H1 (cell line): ENCODE data around the gene RAB29. TPM values are rescaled to one million over a fixed set of nuclear protein-coding genes. Genes with fewer than 3 reads are reported as not detected.

Experiments
- CTCF ChIA-PET: fragments of 300-600 bp; sonication (Branson Sonifier 250); formaldehyde crosslinking; loops from one replicate; lab custom pipeline; 2021; ENCODE audit not compliant: partially characterized antibody; lab: Charles Lee
- POLR2A ChIA-PET: fragments of 300-600 bp; sonication (Branson Sonifier 250); formaldehyde crosslinking; loops from one replicate; lab custom pipeline; 2021; ENCODE audit warnings: inconsistent platforms; ENCODE audit not compliant: partially characterized antibody; lab: Charles Lee
- DNase-seq, 2 experiments: peaks; one replicate each; pipeline versions ENCODE4 v3.0.0 to v3.0.0-alpha.2; 2010 to 2022; ENCODE audit warnings: low spot score in 2 of 2, low read depth in 1 of 2, mixed read lengths in 1 of 2
- FAIRE-seq: peaks from 2 replicates; lab custom pipeline; 2011; peaks lifted over from hg19 to GRCh38; lab: Jason Lieb, UNC
- H2AFZ ChIP-seq: 2 replicates; pipeline ENCODE4 v1.8.1; 2012; ENCODE audit warnings: low read length, inconsistent platforms
- H2AK5ac ChIP-seq: 2 replicates; pipeline ENCODE4 v1.6.1; 2013; ENCODE audit warnings: low read depth, low read length
- H2BK120ac ChIP-seq: replicated peaks from 2 replicates; pipeline ENCODE3; 2013; ENCODE audit warnings: low read depth, low read length, inconsistent platforms
- H2BK12ac ChIP-seq: 2 replicates; pipeline ENCODE4 v1.6.1; 2013; ENCODE audit warnings: low read depth, low read length
- H2BK15ac ChIP-seq: 2 replicates; pipeline ENCODE4 v1.6.1; 2013; ENCODE audit warnings: low read length
- H2BK20ac ChIP-seq: 2 replicates; pipeline ENCODE4 v1.6.1; 2013; ENCODE audit warnings: low read length
- H2BK5ac ChIP-seq: 2 replicates; pipeline ENCODE4 v1.6.1; 2013; ENCODE audit warnings: low read depth, low read length
- H3K14ac ChIP-seq: 2 replicates; pipeline ENCODE4 v1.6.1; 2013; ENCODE audit warnings: inconsistent platforms; ENCODE audit not compliant: insufficient read length
- H3K18ac ChIP-seq: 2 replicates; pipeline ENCODE4 v1.6.1; 2013; ENCODE audit warnings: low read length; ENCODE audit errors: extremely low read depth
- H3K23ac ChIP-seq: 2 replicates; pipeline ENCODE4 v1.6.1; 2013; ENCODE audit warnings: inconsistent platforms; ENCODE audit not compliant: insufficient read length
- H3K23me2 ChIP-seq: 2 replicates; pipeline ENCODE4 v1.6.1; 2013; ENCODE audit warnings: low read depth, low read length
- H3K27ac ChIP-seq: 2 replicates; pipeline ENCODE4 v1.6.1; 2011; ENCODE audit warnings: low read depth, low read length, inconsistent platforms
- H3K27me3 ChIP-seq, 4 experiments: replicated peaks in 1 of 4; 1 replicate in 1 of 4; 2 replicates in 3 of 4; pipeline versions ENCODE4 v1.6.1 to v1.8.1; 2011 to 2013; ENCODE audit warnings: low read length in 3 of 4, mild to moderate bottlenecking in 3 of 4, inconsistent platforms in 2 of 4, mixed read lengths in 2 of 4, moderate library complexity in 1 of 4; ENCODE audit not compliant: control insufficient read depth in 3 of 4, insufficient read depth in 3 of 4; ENCODE audit errors: extremely low read depth in 1 of 4
- H3K36me3 ChIP-seq, 4 experiments: 2 replicates each; pipeline versions ENCODE4 v1.6.1 to v1.8.1; 2011 to 2013; ENCODE audit warnings: mild to moderate bottlenecking in 4 of 4, low read length in 3 of 4, moderate library complexity in 2 of 4, control low read depth in 1 of 4, inconsistent platforms in 1 of 4; ENCODE audit not compliant: insufficient read depth in 4 of 4, control insufficient read depth in 2 of 4
- H3K4ac ChIP-seq: replicated peaks from 2 replicates; pipeline ENCODE3; 2013; ENCODE audit warnings: low read length, low read depth, mixed read lengths, inconsistent platforms; ENCODE audit not compliant: insufficient read length
- H3K4me1 ChIP-seq, 4 experiments: replicated peaks in 1 of 4; 1 replicate in 1 of 4; 2 replicates in 3 of 4; pipeline versions ENCODE4 v1.6.1 to v1.8.1; 2011 to 2013; ENCODE audit warnings: low read length in 3 of 4, inconsistent platforms in 2 of 4, mixed read lengths in 1 of 4; ENCODE audit not compliant: insufficient read depth in 4 of 4, control insufficient read depth in 3 of 4
- H3K4me2 ChIP-seq, 2 experiments: 2 replicates each; pipeline versions ENCODE4 v1.6.1 to v1.8.1; 2011 to 2013; ENCODE audit warnings: low read depth in 2 of 2, low read length in 2 of 2, control low read depth in 1 of 2, inconsistent platforms in 1 of 2, mild to moderate bottlenecking in 1 of 2; ENCODE audit not compliant: insufficient read depth in 1 of 2
- H3K4me3 ChIP-seq, 4 experiments: fragments of 200-600, 300-600 bp in 1 of 4; sonication (generic), shearing (Covaris generic), sonication (Bioruptor Twin) in 1 of 4; 2 replicates each; pipeline versions ENCODE4 v1.5.1 to v1.8.1; 2011 to 2016; ENCODE audit warnings: low read length in 4 of 4, low read depth in 3 of 4, control low read depth in 2 of 4, inconsistent platforms in 2 of 4, mild to moderate bottlenecking in 2 of 4, mixed read lengths in 1 of 4, moderate library complexity in 1 of 4; ENCODE audit not compliant: insufficient read depth in 2 of 4; ENCODE audit errors: extremely low read depth in 1 of 4
- H3K56ac ChIP-seq: replicated peaks from 2 replicates; pipeline ENCODE3; 2013; ENCODE audit warnings: low read depth, mild to moderate bottlenecking, mixed read lengths, low read length, inconsistent platforms; ENCODE audit not compliant: insufficient read length
- H3K79me1 ChIP-seq: 2 replicates; pipeline ENCODE4 v1.6.1; 2013; ENCODE audit warnings: low read depth, low read length, control low read depth
- H3K79me2 ChIP-seq, 2 experiments: 2 replicates each; pipeline versions ENCODE4 v1.6.1 to v1.8.1; 2012 to 2013; ENCODE audit warnings: low read length in 2 of 2, mild to moderate bottlenecking in 2 of 2, inconsistent platforms in 1 of 2; ENCODE audit not compliant: insufficient read depth in 2 of 2, control insufficient read depth in 1 of 2
- H3K9ac ChIP-seq, 4 experiments: replicated peaks in 1 of 4; 1 replicate in 1 of 4; 2 replicates in 3 of 4; pipeline versions ENCODE4 v1.6.1 to v1.8.1; 2011 to 2013; ENCODE audit warnings: low read depth in 3 of 4, low read length in 3 of 4, control low read depth in 2 of 4, mild to moderate bottlenecking in 2 of 4, moderate library complexity in 2 of 4, inconsistent platforms in 1 of 4; ENCODE audit errors: extremely low read depth in 1 of 4
- H3K9me3 ChIP-seq, 2 experiments: 2 replicates each; pipeline versions ENCODE4 v1.6.1 to v1.8.1; 2012 to 2013; ENCODE audit warnings: mild to moderate bottlenecking in 2 of 2, moderate library complexity in 2 of 2, control low read depth in 1 of 2, inconsistent platforms in 1 of 2, low read depth in 1 of 2, low read length in 1 of 2, mixed read lengths in 1 of 2; ENCODE audit not compliant: insufficient read depth in 2 of 2
- H4K20me1 ChIP-seq, 2 experiments: replicated peaks in 1 of 2; 2 replicates each; pipeline versions ENCODE3 to v1.8.1; 2011 to 2013; ENCODE audit warnings: inconsistent platforms in 2 of 2, low read length in 2 of 2, mild to moderate bottlenecking in 1 of 2; ENCODE audit not compliant: insufficient read depth in 2 of 2, control insufficient read depth in 1 of 2
- H4K5ac ChIP-seq: 2 replicates; pipeline ENCODE4 v1.6.1; 2013; ENCODE audit warnings: low read length, low read depth, mixed read lengths, inconsistent platforms; ENCODE audit not compliant: insufficient read length
- H4K8ac ChIP-seq: 2 replicates; pipeline ENCODE4 v1.8.0; 2013; ENCODE audit warnings: mild to moderate bottlenecking, moderate library complexity, low read length, inconsistent platforms; ENCODE audit not compliant: insufficient read depth; ENCODE audit errors: extremely low read depth
- H4K91ac ChIP-seq: replicated peaks from 2 replicates; pipeline ENCODE3; 2013; ENCODE audit warnings: low read length, mixed read lengths, inconsistent platforms; ENCODE audit not compliant: insufficient read length
- POU5F1 ChIP-seq: IDR thresholded peaks from 2 replicates; pipeline ENCODE4 v1.6.1; 2011; ENCODE audit warnings: low read depth, mild to moderate bottlenecking, low read length, moderate library complexity
- WGBS, 2 experiments: shearing (Covaris generic) in 1 of 2; methylation state at CpG; one replicate each; pipeline versions ENCODE4 v1.1.6 to v1.1.7; 2013 to 2015; ENCODE audit warnings: low lambda C conversion rate in 2 of 2, mixed read lengths in 2 of 2, inconsistent platforms in 1 of 2, low coverage in 1 of 2, missing lambda C conversion rate in 1 of 2; ENCODE audit not compliant: insufficient replicate concordance in 2 of 2, insufficient coverage in 1 of 2, insufficient read length in 1 of 2; ENCODE audit errors: extremely low coverage in 1 of 2, missing lambda C conversion rate in 1 of 2; 5-methylcytosine and 5-hydroxymethylcytosine counted together
- polyA plus RNA-seq, 7 experiments: library from polyadenylated mRNA; depleted of rRNA in 3 of 7; stranded (reverse) in 5 of 7; unstranded in 2 of 7; fragments of >200 nt in 5 of 7; fragments of 200-250 nt in 2 of 7; gene quantifications; 1 replicate in 5 of 7; 2 replicates in 1 of 7; 4 replicates in 1 of 7; pipeline versions ENCODE4 v1.2.1 to v1.2.3, GENCODE V29; 2011 to 2013; ENCODE audit warnings: missing spikeins in 2 of 7, mixed read lengths in 2 of 7
- total RNA-seq: library from RNA; stranded (reverse); fragmentation: NEBNext Ultra II Directional; extraction: Animal tissue kit (Norgen Biotek cat#: 25700); gene quantifications from 2 replicates; pipeline ENCODE4 v1.2.1, GENCODE V29; 2021

RAB29 gene
- total and polyA plus RNA-seq, 2 of the 8 experiments (the other 6 are each of a cell fraction or from before 2014, with no cell fraction given), result 10.1 to 17.3 TPM

- Histone ChIP-seq H4K91ac (no peak overlapping the region), H3K27me3 (no peaks in the 10 kb centered on the region), H3K79me1 (no peaks in the 10 kb centered on the region; the same call in none of the 2 replicates), H3K4me1 (peaks cover 0 to 3% (median 0%) of the 10 kb centered on the region in 4 experiments; a peak in 1 of 7 replicates), H3K18ac (no peak overlapping the region), H2AFZ (no peak overlapping the region), H4K20me1 (peaks cover 0 to 1% of the 10 kb centered on the region in 2 experiments), H4K5ac (no peak overlapping the region), H2AK5ac (no peak overlapping the region), H3K36me3 (peaks cover 8 to 45% (median 30%) of the 10 kb centered on the region in 4 experiments), H3K9ac (no peak overlapping the region), H2BK15ac (no peak overlapping the region), H3K23ac (no peak overlapping the region), H3K23me2 (no peaks in the 10 kb centered on the region), H3K27ac (no peak overlapping the region), H2BK120ac (no peak overlapping the region), H3K4me2 (no peak overlapping the region), H3K14ac (no peak overlapping the region), H2BK5ac (no peak overlapping the region; the same call in 1 of the 2 replicates), H2BK12ac (no peak overlapping the region), H3K56ac (no peak overlapping the region), H3K79me2 (no peaks in the 10 kb centered on the region), H3K9me3 (no peaks in the 10 kb centered on the region), H2BK20ac (no peak overlapping the region), H3K4ac (no peak overlapping the region), H4K8ac (no peak overlapping the region), H3K4me3 (no peak overlapping the region)
- ChIA-PET POLR2A (interaction anchor here (1.1 to 1.8 kb wide), 3 partner anchors 12 to 199 kb away, joined by 3 to 6 read pairs (median 4); no protein-coding TSS in a partner anchor), CTCF (interaction anchor here (0.7 to 1.5 kb wide), 3 partner anchors 11 to 178 kb away, joined by 3 to 5 read pairs (median 4); no protein-coding TSS in a partner anchor)
- 83% methylated on average over 5 of the region's 5 CpGs; no CpG with 5 or more reads in 1 of the 2 experiments for WGBS, 2 experiments
- TF ChIP-seq POU5F1, result no peak
- DNase-seq, result no peak
- no peak for FAIRE-seq
Measured at GRCh38 chr1:205798577-205798976, 23.3 kb upstream of the RAB29 start.
